Activated CD4-positive, alpha-beta T cell treated with anti-CD3 and anti-CD28 coated beads, Interleukin-2, Interleukin-4, amounts not matched to agents 100 ng/mL and 50 ng/mL, durations not matched to agents 16 hours and 8 hours (primary cell): ENCODE data around the gene PC.
"Not testable (repeated sequence)": the region's sequence is repeated elsewhere in the genome, so short reads cannot be mapped to it uniquely, and the experiment has no call there.

Experiments
- DNase-seq: peaks from one replicate; pipeline ENCODE4 v3.0.0-alpha.2; 2020; ENCODE audit warnings: low spot score

Gene PC

DNA sequence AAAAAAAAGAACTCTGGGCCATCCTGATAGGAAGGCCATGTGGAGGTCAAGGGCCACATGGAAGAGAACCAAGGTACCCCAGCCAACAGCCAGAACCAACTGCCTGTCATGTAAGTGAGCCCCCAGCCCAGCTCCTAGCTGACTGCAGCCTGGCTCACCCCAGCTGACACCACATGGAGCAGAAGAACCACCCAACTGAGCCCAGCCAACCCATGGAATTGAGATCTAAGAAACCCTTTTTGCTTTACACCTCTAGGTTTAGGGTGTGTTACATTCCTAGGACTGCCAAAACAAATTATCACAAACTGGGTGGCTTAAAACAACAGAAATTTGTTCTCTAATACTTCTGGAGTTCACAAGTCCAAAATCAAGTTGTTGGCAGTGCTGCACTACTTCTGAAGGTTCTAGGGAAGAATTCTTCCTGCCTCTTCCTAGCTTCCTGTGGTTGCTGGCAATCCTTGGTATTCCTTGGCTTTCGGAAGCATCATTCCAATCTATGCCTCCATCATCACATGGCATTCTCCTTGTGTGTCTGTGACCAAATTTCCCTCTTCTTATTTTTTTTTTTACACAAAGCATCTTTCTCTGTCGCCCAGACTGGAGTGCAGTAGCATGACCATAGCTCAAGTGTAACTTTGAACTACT lies 21.3 kb upstream of the PC start:
- DNase-seq = no peak

- DNase-seq = no peak
Measured at GRCh38 chr11:66978717-66979116, 20.5 kb upstream of the PC start.

DNA sequence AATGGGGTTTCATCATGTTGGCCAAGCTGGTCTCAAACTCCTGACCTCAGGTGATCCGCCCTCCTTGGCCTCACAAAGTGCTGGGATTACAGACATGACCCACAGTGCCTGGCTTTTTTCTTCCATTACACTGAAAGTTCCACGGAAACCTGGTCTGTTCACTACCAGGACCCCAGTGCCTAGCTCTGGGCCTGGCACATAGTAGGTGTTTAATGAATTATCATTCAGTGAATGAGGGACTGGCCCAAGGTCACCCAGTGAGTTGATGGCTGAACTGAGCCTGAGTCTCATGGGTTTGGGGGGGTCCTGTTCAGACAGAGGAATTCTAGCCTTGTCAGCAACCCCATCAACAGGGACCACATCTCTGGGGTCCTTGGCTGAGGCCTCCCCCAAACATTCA lies 20.0 kb upstream of the PC start:
- no peak for DNase-seq

DNA sequence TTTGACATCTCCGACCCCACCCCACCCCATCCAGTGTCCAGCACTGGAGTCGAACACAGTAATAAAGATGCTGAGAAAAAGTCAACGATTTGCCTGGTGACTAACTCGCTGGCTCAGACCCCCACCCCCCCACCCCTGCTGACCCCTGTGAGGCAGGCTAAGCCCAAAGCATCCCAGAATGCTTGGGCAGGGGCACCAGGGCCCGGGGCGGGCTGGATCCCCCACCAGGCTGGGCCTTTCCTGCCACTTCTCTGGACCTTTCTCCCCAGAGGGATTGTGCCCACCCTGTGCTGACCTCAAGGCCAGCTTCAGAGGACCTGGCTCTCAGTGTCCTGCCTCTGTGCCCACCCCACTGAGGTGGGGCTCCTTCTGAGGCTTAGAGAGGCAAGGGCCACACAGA lies 18.7 kb upstream of the PC start:
- DNase-seq = no peak

GRCh38 chr11:66976028-66976467 lies 17.9 kb upstream of the PC start:
- no peak for DNase-seq

DNA sequence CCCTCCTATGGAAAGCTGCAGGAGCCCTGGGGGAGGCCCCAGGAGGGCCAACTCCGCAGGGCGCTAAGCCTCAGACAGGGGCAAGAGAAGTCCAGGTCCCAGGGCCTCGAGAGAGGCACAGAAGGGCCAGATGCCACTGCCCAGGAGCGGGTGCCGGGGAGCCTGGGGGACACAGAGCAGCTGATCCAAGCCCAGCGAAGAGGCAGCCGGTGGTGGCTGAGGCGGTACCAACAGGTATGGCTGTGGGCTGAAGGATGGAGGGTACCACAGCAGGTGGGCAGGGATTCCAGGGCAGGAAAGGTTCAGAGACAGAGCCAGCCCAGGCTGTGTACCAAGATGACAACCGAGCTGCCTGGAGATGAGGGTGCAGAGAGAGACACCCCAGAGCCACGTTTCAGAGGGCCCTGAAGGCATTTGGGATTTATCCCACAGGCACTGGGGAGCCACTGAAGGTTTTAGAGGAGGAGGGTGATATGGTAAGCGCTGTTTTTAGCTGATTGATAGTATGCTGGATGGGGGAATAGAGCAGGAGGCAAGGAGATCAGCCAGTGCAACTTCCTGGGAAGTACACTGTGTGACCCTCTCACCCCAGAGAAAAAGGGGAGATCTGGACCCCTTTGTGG lies 17.3 kb upstream of the PC start:
- no peak for DNase-seq

- DNase-seq = no peak
Measured at GRCh38 chr11:66974724-66975404, 16.7 kb upstream of the PC start, which contains the start of gene C11orf86. Gene C11orf86 (plus strand): TSS chr11:66975304. CDS start chr11:66975363, 59 bp downstream.

GRCh38 chr11:66973956-66974580 lies 15.9 kb upstream of the PC start:
- no peak for DNase-seq

- DNase-seq = no peak
Measured at GRCh38 chr11:66971488-66971887, 13.3 kb upstream of the PC start.

GRCh38 chr11:66970807-66971442 lies 12.7 kb upstream of the PC start:
- peak; percentile 74 for DNase-seq

DNA sequence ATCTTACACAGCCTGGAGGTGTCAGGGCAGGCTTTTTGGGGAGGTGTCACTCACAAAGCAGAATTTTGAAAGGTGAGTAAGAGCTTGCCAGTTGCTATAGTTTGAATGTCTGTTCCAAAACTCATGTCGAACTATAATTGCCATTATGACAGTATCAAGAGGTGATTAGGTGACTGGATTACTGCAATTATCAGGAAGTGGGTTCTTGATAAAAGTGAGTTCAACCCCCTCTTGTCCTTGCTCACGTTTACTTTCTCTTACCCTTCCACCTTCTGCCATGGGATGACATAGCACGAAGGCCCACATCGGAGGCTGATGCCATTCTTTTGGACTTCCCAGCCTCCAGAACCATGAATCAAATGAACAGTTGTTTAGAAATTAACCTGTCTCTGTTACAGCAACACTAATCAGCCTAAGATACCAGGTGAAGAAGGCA lies 12.2 kb upstream of the PC start:
- no peak for DNase-seq

GRCh38 chr11:66969584-66970225 lies 11.5 kb upstream of the PC start:
- DNase-seq = no peak

DNA sequence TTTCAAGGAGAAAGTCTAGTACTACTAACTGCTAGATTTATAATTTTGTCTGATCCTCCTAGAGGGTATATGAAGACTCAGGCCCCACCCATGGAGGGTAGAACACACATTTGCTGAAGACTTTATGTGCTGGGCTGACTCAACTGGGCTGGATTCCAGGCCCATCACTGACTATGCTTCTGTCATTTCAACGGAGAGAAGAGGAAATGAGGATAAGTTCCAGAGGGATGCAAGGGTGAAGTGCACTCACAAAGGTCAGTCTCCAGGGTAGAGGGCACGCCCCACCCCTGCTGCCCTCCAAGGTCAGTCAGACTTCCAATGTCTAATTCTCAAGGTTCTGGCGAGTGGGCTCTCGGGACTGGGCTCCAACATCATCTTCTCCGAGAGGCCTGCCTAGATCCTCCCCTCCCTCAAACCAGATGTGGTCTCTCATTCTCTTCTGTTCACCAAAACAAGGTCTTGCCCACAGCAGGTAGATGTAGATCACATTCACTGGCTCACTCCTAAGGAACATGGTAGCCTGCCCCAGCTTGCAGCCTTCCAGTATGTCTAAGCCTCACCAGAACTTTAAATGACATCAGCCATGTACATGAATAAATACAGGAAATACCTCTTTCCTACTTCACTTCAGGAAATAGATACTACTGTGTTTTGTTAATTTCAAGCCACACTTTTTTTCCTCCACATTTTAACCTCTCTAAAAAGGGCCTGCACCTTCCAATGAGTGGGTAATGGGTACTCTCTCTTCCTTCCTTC lies 9.7 kb upstream of the PC start:
- DNase-seq = no peak

DNA sequence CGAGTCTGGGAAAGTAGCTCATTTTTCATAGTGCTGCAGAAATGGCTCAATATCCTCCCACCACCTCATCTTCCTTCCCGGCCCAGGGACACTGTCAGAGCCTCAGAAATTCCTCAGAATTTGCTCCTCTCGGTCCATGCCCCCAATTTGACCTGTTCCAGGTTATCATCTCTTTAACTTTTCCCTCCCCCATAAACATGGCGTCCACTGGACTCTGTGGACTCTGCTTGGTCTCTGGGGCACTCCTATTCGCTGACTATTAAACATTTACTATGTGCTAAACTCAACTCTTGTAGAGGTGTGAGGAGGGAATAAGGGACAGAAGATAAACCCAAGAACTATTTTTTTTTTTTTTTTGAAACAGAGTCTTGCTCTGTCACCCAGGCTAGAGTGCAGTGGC lies 8.2 kb upstream of the PC start:
- no peak for DNase-seq

- no peak for DNase-seq
Measured at GRCh38 chr11:66964495-66964894, 6.3 kb upstream of the PC start.

DNA sequence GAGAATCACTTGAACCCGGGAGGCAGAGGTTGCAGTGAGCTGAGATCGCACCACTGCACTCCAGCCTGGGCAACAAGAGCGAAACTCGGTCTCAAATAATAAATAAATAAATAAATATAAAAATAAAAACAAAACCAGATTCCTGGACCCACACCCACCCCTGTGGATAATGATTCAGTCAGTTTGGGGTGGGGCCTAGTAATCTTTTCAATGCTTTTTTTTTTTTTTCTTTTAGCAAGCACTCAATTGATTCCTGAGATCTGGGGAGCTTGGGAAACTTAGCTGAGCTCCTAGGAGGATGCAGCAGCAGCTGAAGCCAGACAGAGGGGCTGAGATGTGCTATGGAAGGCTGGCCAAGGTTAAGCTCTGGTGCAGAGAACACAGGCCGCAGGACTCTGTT lies 4.6 kb upstream of the PC start:
- DNase-seq = no peak

DNA sequence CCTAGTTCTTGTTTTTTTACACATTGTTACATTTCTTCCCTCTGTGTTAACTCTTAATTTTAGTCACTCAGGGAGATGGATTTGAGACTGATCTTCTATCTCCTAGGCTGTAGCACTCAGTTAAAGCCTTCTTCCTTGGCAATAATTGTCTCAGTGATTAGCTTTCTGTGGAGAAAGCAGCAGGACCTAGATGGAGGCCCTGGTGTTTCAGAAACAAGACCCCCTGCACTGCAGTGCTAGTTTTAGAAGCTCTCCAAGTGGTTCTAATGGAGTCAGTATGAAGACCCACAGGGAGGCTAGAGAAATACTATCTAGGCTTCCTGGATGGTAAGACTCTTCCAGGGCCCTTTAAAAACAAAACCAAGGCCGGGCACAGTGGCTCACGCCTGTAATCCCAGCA lies 4.1 kb upstream of the PC start:
- no peak for DNase-seq

DNA sequence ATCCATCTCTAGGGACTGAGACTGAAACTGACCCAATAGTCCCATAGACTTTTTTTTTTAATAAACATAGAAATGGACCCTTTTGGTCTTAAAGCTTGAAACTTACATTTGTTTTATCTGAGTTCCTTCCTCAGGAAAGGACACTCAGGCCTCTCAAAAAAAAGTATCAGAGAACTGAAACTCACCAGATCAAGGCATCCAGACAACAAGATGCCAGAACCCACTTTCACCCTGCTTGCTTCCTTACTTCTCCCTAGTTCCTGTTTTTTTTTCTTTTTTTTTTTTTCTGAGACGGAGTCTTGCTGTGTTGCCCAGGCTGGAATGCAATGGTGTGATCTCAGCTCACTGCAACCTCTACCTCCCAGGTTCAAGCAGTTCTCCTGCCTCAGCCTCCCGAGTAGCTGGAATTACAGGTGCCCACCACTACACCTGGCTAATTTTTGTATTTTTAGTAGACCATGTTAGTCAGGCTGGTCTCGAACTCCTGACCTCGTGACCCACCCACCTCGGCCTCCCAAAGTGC lies 3.6 kb upstream of the PC start:
- DNase-seq = not testable (repeated sequence)

GRCh38 chr11:66958956-66959274 lies 732 bp upstream of the PC start:
- DNase-seq = no peak

DNA sequence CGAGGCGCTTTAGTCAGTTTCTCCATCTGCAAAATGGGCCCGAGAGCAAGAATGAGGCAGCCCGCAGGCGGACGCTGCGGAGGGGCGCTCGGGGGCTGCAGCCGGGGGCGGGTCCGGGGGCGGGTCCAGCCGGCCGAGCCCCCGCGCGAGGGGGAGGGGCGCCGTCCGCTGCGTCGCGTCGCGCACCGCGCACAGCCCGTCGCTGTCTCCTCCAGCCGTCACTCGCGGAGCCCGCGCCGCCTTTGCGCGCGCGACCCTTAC lies 282 bp downstream of the PC start:
- no peak for DNase-seq

- no peak for DNase-seq
Measured at GRCh38 chr11:66956689-66957290, 1.4 kb downstream of the PC start.
